Endothelial cell (in vitro differentiated cells): ENCODE data around the gene FUT9. TPM values are rescaled to one million over a fixed set of nuclear protein-coding genes. Genes with fewer than 3 reads are reported as not detected.

Experiments used
- DNase-seq: peaks from one replicate; pipeline ENCODE4 v3.0.0; 2021; ENCODE audit warnings: low spot score
- H3K27ac Mint-ChIP-seq: one replicate; pipeline ENCODE4 v1.8.0; 2021; ENCODE audit warnings: mixed read lengths, inconsistent platforms; ENCODE audit not compliant: unreplicated experiment
- H3K27me3 Mint-ChIP-seq: one replicate; pipeline ENCODE4 v1.8.0; 2021; ENCODE audit warnings: mild to moderate bottlenecking, moderate library complexity, mixed read lengths, inconsistent platforms; ENCODE audit not compliant: unreplicated experiment
- H3K36me3 Mint-ChIP-seq: one replicate; pipeline ENCODE4 v1.8.0; 2021; ENCODE audit warnings: mild to moderate bottlenecking, low read depth, mixed read lengths, inconsistent platforms; ENCODE audit not compliant: unreplicated experiment
- H3K4me1 Mint-ChIP-seq: one replicate; pipeline ENCODE4 v1.8.0; 2021; ENCODE audit warnings: mild to moderate bottlenecking, mixed read lengths, inconsistent platforms; ENCODE audit not compliant: unreplicated experiment
- H3K4me3 Mint-ChIP-seq: one replicate; pipeline ENCODE4 v1.8.0; 2021; ENCODE audit warnings: mild to moderate bottlenecking, mixed read lengths, inconsistent platforms; ENCODE audit not compliant: unreplicated experiment
- H3K9me3 Mint-ChIP-seq: one replicate; pipeline ENCODE4 v1.8.0; 2021; ENCODE audit warnings: mixed read lengths, inconsistent platforms; ENCODE audit not compliant: unreplicated experiment
- CTCF ChIP-seq: fragments of 200-600 bp; sonication (generic); IDR thresholded peaks from one replicate; pipeline ENCODE4 v1.5.0; 2021; ENCODE audit warnings: antibody characterized with exemption; ENCODE audit not compliant: unreplicated experiment
- total RNA-seq: library from RNA; stranded (reverse); fragmentation: NEBNext Ultra II Directional; extraction: Animal tissue kit (Norgen Biotek cat#: 25700); gene quantifications from one replicate; pipeline ENCODE4 v1.2.1, GENCODE V29; 2021; ENCODE audit not compliant: unreplicated experiment

The FUT9 gene
- total RNA-seq, 1 donor from 2014 or later: 5.7 TPM

GRCh38 chr6:96235927-96236326 lies 220.2 kb downstream of the FUT9 start:
- Mint-ChIP-seq H3K27ac (no peak overlapping the region), H3K4me1 (no peaks in the 10 kb centered on the region), H3K36me3 (no peaks in the 10 kb centered on the region), H3K27me3 (no peaks in the 10 kb centered on the region), H3K4me3 (no peak overlapping the region), H3K9me3 (no peaks in the 10 kb centered on the region)
- DNase-seq: no peak
- no peak for TF ChIP-seq CTCF

GRCh38 chr6:96236471-96236870 lies 220.7 kb downstream of the FUT9 start:
- Mint-ChIP-seq H3K36me3 (no peaks in the 10 kb centered on the region), H3K4me3 (no peak overlapping the region), H3K4me1 (no peaks in the 10 kb centered on the region), H3K27ac (no peak overlapping the region), H3K9me3 (no peaks in the 10 kb centered on the region), H3K27me3 (no peaks in the 10 kb centered on the region)
- no peak for DNase-seq
- TF ChIP-seq CTCF: no peak

GRCh38 chr6:96237638-96238347 lies 222.0 kb downstream of the FUT9 start:
- no peaks in the 10 kb centered on the region for H3K9me3 Mint-ChIP-seq
- H3K27ac Mint-ChIP-seq: no peak overlapping the region
- no peak for TF ChIP-seq CTCF
- no peaks in the 10 kb centered on the region for H3K36me3 Mint-ChIP-seq
- DNase-seq: no peak
- no peaks in the 10 kb centered on the region for H3K4me1 Mint-ChIP-seq
- H3K4me3 Mint-ChIP-seq: no peak overlapping the region
- H3K27me3 Mint-ChIP-seq: no peaks in the 10 kb centered on the region

GRCh38 chr6:96246563-96246962 lies 230.8 kb downstream of the FUT9 start:
- no peak for TF ChIP-seq CTCF
- Mint-ChIP-seq H3K27ac (no peak overlapping the region), H3K4me1 (no peaks in the 10 kb centered on the region), H3K9me3 (no peaks in the 10 kb centered on the region), H3K27me3 (no peaks in the 10 kb centered on the region), H3K36me3 (no peaks in the 10 kb centered on the region), H3K4me3 (no peak overlapping the region)
- no peak for DNase-seq

- no peak for DNase-seq
- Mint-ChIP-seq H3K36me3 (no peaks in the 10 kb centered on the region), H3K4me1 (no peaks in the 10 kb centered on the region), H3K4me3 (no peak overlapping the region), H3K9me3 (no peaks in the 10 kb centered on the region), H3K27ac (no peak overlapping the region), H3K27me3 (no peaks in the 10 kb centered on the region)
- TF ChIP-seq CTCF: no peak
Observed at GRCh38 chr6:96249755-96250154, 234.0 kb downstream of the FUT9 start.
